A549 (cell line): ENCODE results near the gene MTHFR. TPM values are rescaled to one million over a fixed set of nuclear protein-coding genes. Genes with fewer than 3 reads are reported as not detected.

Experiments used
- ATAC-seq, 2 experiments: fragments of 200-7000 bp in 1 of 2; fragments of >200 bp in 1 of 2; cut with Nextera tagmentation in 1 of 2; cut with Tn5 transposase in 1 of 2; 3 replicates each; pipeline versions ENCODE4 v1.8.0 to v1.9.1; 2018 to 2020; ENCODE audit warnings: mild to moderate bottlenecking in 1 of 2, moderate library complexity in 1 of 2
- CTCF ChIA-PET: fragments of 300-600 bp; sonication (Branson Sonifier 250); formaldehyde crosslinking; extraction: SDS; loops from one replicate; lab custom pipeline; 2021; ENCODE audit warnings: antibody characterized with exemption, inconsistent platforms; lab: Yijun Ruan, JAX
- POLR2A ChIA-PET: fragments of 350-600 bp; formaldehyde crosslinking; extraction: SDS; loops from one replicate; lab custom pipeline; 2021; ENCODE audit warnings: antibody characterized with exemption, inconsistent platforms; lab: Yijun Ruan, JAX
- DNase-seq, 2 experiments: peaks; one replicate each; pipeline versions ENCODE4 v3.0.0 to v3.0.0-alpha.2; 2011 to 2016; ENCODE audit warnings: low read depth in 1 of 2, low spot score in 1 of 2
- FAIRE-seq: peaks from 2 replicates; lab custom pipeline; 2011; peaks lifted over from hg19 to GRCh38; lab: Jason Lieb, UNC
- H3K27ac ChIP-seq, 2 experiments: fragments of >200 bp; sonication (Bioruptor Twin); formaldehyde crosslinking; 3 replicates each; pipeline ENCODE4 v1.5.1; 2016 to 2017
- H3K4me1 ChIP-seq: fragments of >200 bp; sonication (Bioruptor Twin); formaldehyde crosslinking; 3 replicates; pipeline ENCODE4 v1.6.1; 2016
- H3K4me2 ChIP-seq: fragments of >200 bp; sonication (Bioruptor Twin); formaldehyde crosslinking; 3 replicates; pipeline ENCODE4 v1.6.1; 2016
- H3K4me3 ChIP-seq: fragments of >200 bp; sonication (Bioruptor Twin); formaldehyde crosslinking; 3 replicates; pipeline ENCODE4 v1.5.1; 2016
- H3K9me3 ChIP-seq: fragments of >200 bp; sonication (Bioruptor Twin); formaldehyde crosslinking; 3 replicates; pipeline ENCODE4 v1.6.1; 2016
- ESRRA ChIP-seq: fragments of 150-350 bp; IDR thresholded peaks from 2 replicates; pipeline ENCODE4 v1.6.1; 2014; ENCODE audit warnings: mild to moderate bottlenecking, low read length, borderline replicate concordance
- FOSB ChIP-seq: fragments of 250-450 bp; sonication (Bioruptor Pico); IDR thresholded peaks from 2 replicates; pipeline ENCODE4 v1.5.0; 2020; ENCODE audit warnings: mild to moderate bottlenecking, moderate library complexity
- FOSL2 ChIP-seq, 2 experiments: fragments of 450-650 bp in 1 of 2; fragments of >200 bp in 1 of 2; sonication (Bioruptor Twin) in 1 of 2; formaldehyde crosslinking; IDR thresholded peaks; 2 replicates each; pipeline versions ENCODE4 v1.5.0 to v1.6.1; 2016 to 2020; ENCODE audit warnings: mild to moderate bottlenecking in 1 of 2, moderate library complexity in 1 of 2
- HDAC2 ChIP-seq: fragments of 200-600 bp; sonication (generic); IDR thresholded peaks from 2 replicates; pipeline ENCODE4 v1.6.1; 2016
- HOXB5 ChIP-seq: fragments of 250-450 bp; sonication (Bioruptor Pico); IDR thresholded peaks from 2 replicates; pipeline ENCODE4 v1.5.0; 2020; ENCODE audit warnings: mild to moderate bottlenecking, moderate library complexity
- JUN ChIP-seq, 2 experiments: fragments of >200 bp; sonication (Bioruptor Twin); formaldehyde crosslinking; IDR thresholded peaks; 2 replicates in 1 of 2; 3 replicates in 1 of 2; pipeline ENCODE4 v1.6.1; 2016 to 2017
- KDM1A ChIP-seq: fragments of 200-600 bp; sonication (generic); IDR thresholded peaks from 2 replicates; pipeline ENCODE4 v1.6.1; 2016; ENCODE audit warnings: low read depth, mild to moderate bottlenecking
- KDM5A ChIP-seq: fragments of 200-600 bp; sonication (generic); IDR thresholded peaks from 2 replicates; pipeline ENCODE4 v1.6.1; 2016; ENCODE audit warnings: antibody characterized with exemption, mild to moderate bottlenecking
- MAZ ChIP-seq: fragments of 150-350 bp; IDR thresholded peaks from 2 replicates; pipeline ENCODE4 v1.6.1; 2014; ENCODE audit warnings: antibody characterized with exemption, low read depth, low read length, borderline replicate concordance
- MYC ChIP-seq: IDR thresholded peaks from 2 replicates; pipeline ENCODE4 v1.6.1; 2012; ENCODE audit warnings: mild to moderate bottlenecking, inconsistent platforms, low read length, improper control_type of control experiment, borderline replicate concordance
- PHF8 ChIP-seq: fragments of 200-600 bp; sonication (generic); IDR thresholded peaks from 2 replicates; pipeline ENCODE4 v1.6.1; 2016; ENCODE audit warnings: low read depth, mild to moderate bottlenecking, antibody characterized with exemption, moderate library complexity, borderline replicate concordance
- POLR2A ChIP-seq: IDR thresholded peaks from 2 replicates; pipeline ENCODE4 v1.6.1; 2012; ENCODE audit warnings: mild to moderate bottlenecking, low read length
- SMC3 ChIP-seq: fragments of >200 bp; sonication (Bioruptor Twin); formaldehyde crosslinking; IDR thresholded peaks from 3 replicates; pipeline ENCODE4 v1.6.1; 2018; ENCODE audit warnings: inconsistent platforms
- ZC3H11A ChIP-seq: fragments of 450-650 bp; IDR thresholded peaks from 2 replicates; pipeline ENCODE4 v1.6.1; 2014; ENCODE audit warnings: antibody characterized with exemption, mild to moderate bottlenecking
- ZFP36 ChIP-seq: fragments of 450-650 bp; IDR thresholded peaks from 2 replicates; pipeline ENCODE4 v1.6.1; 2014; ENCODE audit warnings: borderline replicate concordance; ENCODE audit not compliant: partially characterized antibody
- ZNF302 ChIP-seq: fragments of 250-450 bp; sonication (Bioruptor Pico); IDR thresholded peaks from 2 replicates; pipeline ENCODE4 v1.9.0; 2021; ENCODE audit warnings: inconsistent platforms, mild to moderate bottlenecking, moderate library complexity
- ZSCAN20 ChIP-seq: fragments of 250-450 bp; sonication (Bioruptor Pico); IDR thresholded peaks from 2 replicates; pipeline ENCODE4 v1.8.0; 2022; ENCODE audit warnings: mild to moderate bottlenecking, moderate library complexity
- WGBS: methylation state at CpG from one replicate; pipeline ENCODE4 v1.1.6; 2017; ENCODE audit errors: missing lambda C conversion rate; 5-methylcytosine and 5-hydroxymethylcytosine counted together
- polyA plus RNA-seq, 4 experiments: library from polyadenylated mRNA; depleted of rRNA in 3 of 4; stranded (reverse); fragments of >200 nt; fragmentation: RNase III in 1 of 4; extraction: RNeasy Plus Mini Kit Qiagen cat#74134 plus additional on column Dnase treatment in 1 of 4; gene quantifications; 2 replicates in 3 of 4; 3 replicates in 1 of 4; pipeline ENCODE4 v1.2.3, GENCODE V29; 2011 to 2017
- TF ChIP-seq, protein P1 (sequence below): fragments of 200-600 bp; sonication (generic); IDR thresholded peaks from 2 replicates; pipeline ENCODE4 v1.6.1; 2016; ENCODE audit warnings: antibody characterized with exemption, mild to moderate bottlenecking, moderate library complexity
- TF ChIP-seq, protein P2 (sequence below): IDR thresholded peaks from 2 replicates; pipeline ENCODE4 v1.6.1; 2012
- TF ChIP-seq, protein P3 (sequence below): fragments of 250-450 bp; sonication (Bioruptor Pico); IDR thresholded peaks from 2 replicates; pipeline ENCODE4 v1.5.0; 2020; ENCODE audit warnings: low read depth, mild to moderate bottlenecking, moderate library complexity

MTHFR gene
- polyA plus RNA-seq, 2 of the 4 experiments (the other 2 are of a cell fraction): 4.5 to 5.2 TPM

DNA sequence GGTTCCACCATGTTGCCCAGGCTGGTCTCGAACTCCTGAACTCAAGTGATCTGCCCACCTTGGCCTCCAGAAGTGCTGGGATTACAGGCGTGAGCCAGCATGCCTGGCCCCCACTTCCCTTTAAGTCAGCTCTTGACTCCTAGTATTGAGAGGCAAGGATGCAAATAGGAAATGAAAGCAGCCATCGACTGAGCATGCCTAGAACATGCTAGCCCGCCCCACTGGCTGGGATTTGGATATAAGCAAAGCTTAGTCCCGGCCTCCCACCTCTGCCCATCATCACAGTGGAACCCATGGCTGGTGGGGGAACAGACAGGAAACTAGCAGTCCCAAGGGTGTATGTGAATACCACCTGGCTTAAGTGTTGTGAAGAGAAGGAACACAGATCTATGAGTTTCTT, 33.3 kb downstream of the MTHFR start:
- H3K4me1 ChIP-seq: no peaks in the 10 kb centered on the region
- DNase-seq: no peak
- ChIA-PET POLR2A (no interaction called here), CTCF (interaction anchor here (1.8 to 4.5 kb wide), 2 partner anchors 12 to 13 kb away, joined by 7 to 26 read pairs; no protein-coding TSS in a partner anchor)
- no peak for FAIRE-seq
- WGBS: 54% methylated on average over 3 of the region's 5 CpGs
- H3K27ac ChIP-seq: no peak overlapping the region
- H3K4me2 ChIP-seq: no peak overlapping the region
- no peak for ATAC-seq
- no peak overlapping the region for H3K4me3 ChIP-seq
- TF ChIP-seq FOSL2 (IDR thresholded peaks at IDR 0.05) (no peak), FOSL2 (CRISPR knock-in tag; IDR thresholded peaks at IDR 0.05) (no peak), ZNF302 (CRISPR knock-in tag) (no peak), KDM5A (no peak)
- H3K9me3 ChIP-seq: no peaks in the 10 kb centered on the region

DNA sequence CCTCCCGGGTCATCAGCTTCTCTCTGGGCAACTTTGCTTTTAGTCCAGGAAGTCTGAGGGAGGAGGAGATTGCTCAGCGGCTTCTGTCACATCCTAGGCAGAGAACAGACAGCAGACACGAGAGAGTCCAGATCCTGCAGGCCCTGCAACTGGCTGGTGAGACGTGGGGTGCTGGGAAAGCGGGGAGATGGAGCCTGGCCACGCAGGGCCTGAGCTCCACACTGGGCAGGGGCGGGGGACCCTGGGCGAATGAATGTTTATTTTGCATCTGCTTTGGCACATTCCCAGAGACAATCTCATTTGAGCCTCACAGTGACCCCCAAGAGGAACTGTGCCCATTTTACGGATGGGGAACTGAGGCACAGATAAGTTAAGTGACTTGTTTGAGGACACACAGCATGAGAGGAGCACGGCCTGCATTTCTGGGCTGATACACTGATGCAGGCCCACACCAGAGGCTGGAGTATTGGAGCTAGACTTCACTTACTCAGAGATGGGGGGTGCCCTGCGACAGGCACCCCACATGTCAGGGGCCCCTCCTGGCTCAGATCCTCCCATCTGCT, 34.2 kb downstream of the MTHFR start:
- ChIA-PET POLR2A (no interaction called here), CTCF (interaction anchor here (1.8 kb wide), 1 partner anchor 13 kb away, joined by 7 read pairs; no protein-coding TSS in a partner anchor)
- H3K9me3 ChIP-seq: no peaks in the 10 kb centered on the region
- no peak overlapping the region for H3K4me2 ChIP-seq
- DNase-seq: no peak
- no peaks in the 10 kb centered on the region for H3K4me1 ChIP-seq
- TF ChIP-seq POLR2A (no peak), ZC3H11A (no peak), SMC3 (no peak), MYC (no peak), HDAC2 (no peak), FOSL2 (IDR thresholded peaks at IDR 0.05) (no peak), FOSL2 (CRISPR knock-in tag; IDR thresholded peaks at IDR 0.05) (no peak), PHF8 (no peak), JUN (IDR thresholded peaks at IDR 0.05) (no peak), MAZ (no peak)
- TF ChIP-seq, protein P1, sequence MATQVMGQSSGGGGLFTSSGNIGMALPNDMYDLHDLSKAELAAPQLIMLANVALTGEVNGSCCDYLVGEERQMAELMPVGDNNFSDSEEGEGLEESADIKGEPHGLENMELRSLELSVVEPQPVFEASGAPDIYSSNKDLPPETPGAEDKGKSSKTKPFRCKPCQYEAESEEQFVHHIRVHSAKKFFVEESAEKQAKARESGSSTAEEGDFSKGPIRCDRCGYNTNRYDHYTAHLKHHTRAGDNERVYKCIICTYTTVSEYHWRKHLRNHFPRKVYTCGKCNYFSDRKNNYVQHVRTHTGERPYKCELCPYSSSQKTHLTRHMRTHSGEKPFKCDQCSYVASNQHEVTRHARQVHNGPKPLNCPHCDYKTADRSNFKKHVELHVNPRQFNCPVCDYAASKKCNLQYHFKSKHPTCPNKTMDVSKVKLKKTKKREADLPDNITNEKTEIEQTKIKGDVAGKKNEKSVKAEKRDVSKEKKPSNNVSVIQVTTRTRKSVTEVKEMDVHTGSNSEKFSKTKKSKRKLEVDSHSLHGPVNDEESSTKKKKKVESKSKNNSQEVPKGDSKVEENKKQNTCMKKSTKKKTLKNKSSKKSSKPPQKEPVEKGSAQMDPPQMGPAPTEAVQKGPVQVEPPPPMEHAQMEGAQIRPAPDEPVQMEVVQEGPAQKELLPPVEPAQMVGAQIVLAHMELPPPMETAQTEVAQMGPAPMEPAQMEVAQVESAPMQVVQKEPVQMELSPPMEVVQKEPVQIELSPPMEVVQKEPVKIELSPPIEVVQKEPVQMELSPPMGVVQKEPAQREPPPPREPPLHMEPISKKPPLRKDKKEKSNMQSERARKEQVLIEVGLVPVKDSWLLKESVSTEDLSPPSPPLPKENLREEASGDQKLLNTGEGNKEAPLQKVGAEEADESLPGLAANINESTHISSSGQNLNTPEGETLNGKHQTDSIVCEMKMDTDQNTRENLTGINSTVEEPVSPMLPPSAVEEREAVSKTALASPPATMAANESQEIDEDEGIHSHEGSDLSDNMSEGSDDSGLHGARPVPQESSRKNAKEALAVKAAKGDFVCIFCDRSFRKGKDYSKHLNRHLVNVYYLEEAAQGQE: no peak
- no peak for ATAC-seq
- H3K4me3 ChIP-seq: no peak overlapping the region
- H3K27ac ChIP-seq: no peak overlapping the region
- no peak for FAIRE-seq
- 46% methylated on average over 7 of the region's 11 CpGs for WGBS

DNA sequence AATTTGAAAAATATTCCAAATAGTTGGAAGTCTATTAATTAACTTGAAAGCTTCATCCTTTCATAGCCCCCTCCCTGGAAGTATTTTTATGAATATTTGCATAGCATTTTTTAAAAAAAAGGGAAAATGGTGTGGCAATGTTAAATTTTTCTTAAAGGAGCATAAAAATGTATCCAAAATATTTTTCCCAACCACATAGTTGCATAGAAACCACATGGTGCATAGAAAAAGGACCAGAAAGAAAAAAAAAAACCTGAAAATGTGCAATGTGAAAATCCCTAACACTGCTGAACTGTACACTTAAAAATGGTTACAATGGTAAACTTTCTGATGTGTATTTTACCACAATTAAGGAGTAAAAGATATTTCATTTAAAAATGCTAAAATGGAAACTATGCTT, 35.8 kb downstream of the MTHFR start:
- POLR2A ChIA-PET: no interaction called here
- Histone ChIP-seq H3K9me3 (no peaks in the 10 kb centered on the region), H3K4me3 (no peak overlapping the region), H3K27ac (no peak overlapping the region), H3K4me2 (no peak overlapping the region), H3K4me1 (no peaks in the 10 kb centered on the region)
- CTCF ChIA-PET: no interaction called here
- FAIRE-seq (no peak), DNase-seq (no peak), ATAC-seq (no peak)
- TF ChIP-seq SMC3 (no peak), ESRRA (no peak), ZSCAN20 (CRISPR knock-in tag) (no peak), ZFP36 (no peak), HOXB5 (CRISPR knock-in tag) (no peak), KDM1A (no peak), FOSB (CRISPR knock-in tag) (no peak)
- TF ChIP-seq, protein P2, sequence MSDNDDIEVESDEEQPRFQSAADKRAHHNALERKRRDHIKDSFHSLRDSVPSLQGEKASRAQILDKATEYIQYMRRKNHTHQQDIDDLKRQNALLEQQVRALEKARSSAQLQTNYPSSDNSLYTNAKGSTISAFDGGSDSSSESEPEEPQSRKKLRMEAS: no peak
- TF ChIP-seq, protein P3, sequence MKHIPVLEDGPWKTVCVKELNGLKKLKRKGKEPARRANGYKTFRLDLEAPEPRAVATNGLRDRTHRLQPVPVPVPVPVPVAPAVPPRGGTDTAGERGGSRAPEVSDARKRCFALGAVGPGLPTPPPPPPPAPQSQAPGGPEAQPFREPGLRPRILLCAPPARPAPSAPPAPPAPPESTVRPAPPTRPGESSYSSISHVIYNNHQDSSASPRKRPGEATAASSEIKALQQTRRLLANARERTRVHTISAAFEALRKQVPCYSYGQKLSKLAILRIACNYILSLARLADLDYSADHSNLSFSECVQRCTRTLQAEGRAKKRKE (CRISPR knock-in tag): no peak
- TF ChIP-seq, all 56 proteins: peak for 0
